ENCODE data around the gene FCRL2. TPM values are rescaled to one million over a fixed set of nuclear protein-coding genes. Genes with fewer than 3 reads are reported as not detected.

Gene FCRL2
- polyA plus RNA-seq, 3 donors, result 0.65 TPM; not detected in 2

- no peaks in the 10 kb centered on the region for H3K36me3 ChIP-seq (replicated peaks in 1 of 2; ENCODE audit: control insufficient read depth in 1 of 2, insufficient read depth in 2 of 2, low read length in 2 of 2)
- no peak overlapping the region for H3K9ac ChIP-seq (ENCODE audit: insufficient read depth, low read length, poor library complexity, severe bottlenecking)
- no peaks in the 10 kb centered on the region for H3K9me3 ChIP-seq (replicated peaks in 1 of 2; ENCODE audit: control insufficient read depth in 1 of 2, insufficient read depth in 1 of 2, low read length in 2 of 2)
- Mint-ChIP-seq H3K27me3 (ENCODE audit: low read depth in 3 of 3) (peaks cover 24 to 40% (median 29%) of the 10 kb centered on the region in 3 donors), H3K9me3 (no peaks in the 10 kb centered on the region), H3K36me3 (no peaks in the 10 kb centered on the region), H3K4me3 (peak overlapping the region; percentile 3 to 17), H3K27ac (no peak overlapping the region), H3K4me1 (no peaks in the 10 kb centered on the region)
- peaks cover 23 to 38% of the 10 kb centered on the region in 2 donors for H3K27me3 ChIP-seq (ENCODE audit: control insufficient read depth in 2 of 2, insufficient read depth in 2 of 2, low read length in 2 of 2)
- no peak overlapping the region for H3K4me2 ChIP-seq (replicated peaks; ENCODE audit: extremely low read depth, low read length, poor library complexity, severe bottlenecking)
- no peak overlapping the region for H3K27ac ChIP-seq (ENCODE audit: low read depth in 1 of 2, low read length in 2 of 2)
- TF ChIP-seq CTCF (IDR thresholded peaks at IDR 0.05), result no peak
- DNase-seq, result no peak
- H2AFZ ChIP-seq (ENCODE audit: insufficient read depth, low read depth, low read length, poor library complexity, severe bottlenecking), result no peak overlapping the region
- 68% methylated on average over 3 of the region's 5 CpGs for WGBS (ENCODE audit: insufficient coverage)
- H3K79me2 ChIP-seq (ENCODE audit: insufficient read depth, low read length), result no peaks in the 10 kb centered on the region
- H4K20me1 ChIP-seq (ENCODE audit: insufficient read depth, low read length), result no peaks in the 10 kb centered on the region
- no peak overlapping the region for H3K4me3 ChIP-seq (replicated peaks in 1 of 3; ENCODE audit: low read depth in 2 of 3, low read length in 3 of 3)
- H3K4me1 ChIP-seq (ENCODE audit: control insufficient read depth in 1 of 2, insufficient read depth in 2 of 2, low read length in 2 of 2), result no peaks in the 10 kb centered on the region
- intact Hi-C loops (cut with micrococcal nuclease), result no loop called here
Measured at GRCh38 chr1:157700305-157700704, 76.6 kb downstream of the FCRL2 start.

- no peak overlapping the region for H3K4me2 ChIP-seq (replicated peaks; ENCODE audit: extremely low read depth, low read length, poor library complexity, severe bottlenecking)
- Mint-ChIP-seq H3K4me3 (peak overlapping the region in 1 of 2 donors; percentile 23), H3K4me1 (peaks cover 2% of the 10 kb centered on the region), H3K27ac (peak overlapping the region in 1 of 7 donors; percentile 46), H3K9me3 (no peaks in the 10 kb centered on the region), H3K27me3 (ENCODE audit: low read depth in 3 of 3) (peaks cover 30 to 48% (median 31%) of the 10 kb centered on the region in 3 donors), H3K36me3 (no peaks in the 10 kb centered on the region)
- no peak overlapping the region for H3K4me3 ChIP-seq (replicated peaks in 1 of 3; ENCODE audit: low read depth in 2 of 3, low read length in 3 of 3)
- no peaks in the 10 kb centered on the region for H4K20me1 ChIP-seq (ENCODE audit: insufficient read depth, low read length)
- intact Hi-C loops (cut with micrococcal nuclease), result no loop called here
- H3K79me2 ChIP-seq (ENCODE audit: insufficient read depth, low read length), result no peaks in the 10 kb centered on the region
- DNase-seq, result no peak
- H3K9ac ChIP-seq (ENCODE audit: insufficient read depth, low read length, poor library complexity, severe bottlenecking), result no peak overlapping the region
- WGBS (ENCODE audit: insufficient coverage), result 100% methylated on average over 2 of the region's 4 CpGs
- H3K9me3 ChIP-seq (replicated peaks in 1 of 2; ENCODE audit: control insufficient read depth in 1 of 2, insufficient read depth in 1 of 2, low read length in 2 of 2), result no peaks in the 10 kb centered on the region
- H2AFZ ChIP-seq (ENCODE audit: insufficient read depth, low read depth, low read length, poor library complexity, severe bottlenecking), result no peak overlapping the region
- H3K27me3 ChIP-seq (ENCODE audit: control insufficient read depth in 2 of 2, insufficient read depth in 2 of 2, low read length in 2 of 2), result peaks cover 22 to 41% of the 10 kb centered on the region in 2 donors
- no peak for TF ChIP-seq CTCF (IDR thresholded peaks at IDR 0.05)
- no peaks in the 10 kb centered on the region for H3K36me3 ChIP-seq (replicated peaks in 1 of 2; ENCODE audit: control insufficient read depth in 1 of 2, insufficient read depth in 2 of 2, low read length in 2 of 2)
- H3K27ac ChIP-seq (ENCODE audit: low read depth in 1 of 2, low read length in 2 of 2), result no peak overlapping the region
- no peaks in the 10 kb centered on the region for H3K4me1 ChIP-seq (ENCODE audit: control insufficient read depth in 1 of 2, insufficient read depth in 2 of 2, low read length in 2 of 2)
Measured at GRCh38 chr1:157697781-157698569, 79.0 kb downstream of the FCRL2 start.
